NCI-H1930 (cell line): Measurements from ENCODE around the gene CALU.

Experiments used
- DNase-seq, 2 experiments: peaks; one replicate each; lab custom pipeline; 2025; lab: John Stamatoyannopoulos, UW

Gene CALU

GRCh38 chr7:128788446-128789412, 49.6 kb downstream of the CALU start:
- DNase-seq = no peak

- DNase-seq = no peak
These were observed 51.3 kb downstream of the CALU start for GRCh38 chr7:128790315-128791041.

- peak; percentile 63 to 71 for DNase-seq
These were observed 52.2 kb downstream of the CALU start, which contains the start of gene CCDC136 for GRCh38 chr7:128791121-128791971. Gene CCDC136, plus strand, starts transcription at chr7:128791968. Its CDS starts 444 bp downstream, at chr7:128792412.

GRCh38 chr7:128791972-128792327, 52.8 kb downstream of the CALU start:
- DNase-seq = no peak

DNA sequence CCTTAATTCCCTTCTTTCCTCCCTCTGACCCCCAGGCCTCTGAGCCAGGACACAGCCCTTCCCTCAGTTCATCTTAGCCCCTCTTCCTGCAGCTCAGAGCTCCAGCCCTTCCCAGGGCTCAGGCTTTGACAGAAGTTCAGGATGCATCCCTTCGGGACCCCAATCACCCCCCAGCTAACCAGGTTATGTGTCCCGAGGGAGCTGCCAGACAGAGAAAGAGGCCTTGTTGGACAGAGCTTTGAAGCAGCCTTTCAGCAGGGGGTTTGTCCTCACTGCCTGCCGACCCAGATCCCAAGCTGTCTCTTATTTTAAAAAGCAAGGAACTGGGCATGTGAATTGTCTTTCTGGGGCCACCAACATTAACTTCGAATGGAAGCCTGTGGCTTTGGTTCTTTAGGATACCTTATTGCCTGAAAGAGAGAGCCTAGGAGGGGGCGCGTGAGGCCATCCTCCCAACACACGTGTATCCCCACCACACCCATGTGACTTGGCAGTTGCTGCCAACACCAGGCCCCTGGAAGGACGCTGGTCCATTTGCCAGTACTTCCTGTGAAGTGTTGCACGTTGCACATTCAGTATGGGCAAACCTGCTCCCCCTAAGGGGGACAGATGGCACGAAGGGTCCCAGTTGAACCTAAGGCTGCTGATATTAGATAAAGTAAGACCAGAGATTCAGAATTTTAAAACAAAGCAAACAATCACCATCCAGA, 53.5 kb downstream of the CALU start:
- DNase-seq = no peak

DNA sequence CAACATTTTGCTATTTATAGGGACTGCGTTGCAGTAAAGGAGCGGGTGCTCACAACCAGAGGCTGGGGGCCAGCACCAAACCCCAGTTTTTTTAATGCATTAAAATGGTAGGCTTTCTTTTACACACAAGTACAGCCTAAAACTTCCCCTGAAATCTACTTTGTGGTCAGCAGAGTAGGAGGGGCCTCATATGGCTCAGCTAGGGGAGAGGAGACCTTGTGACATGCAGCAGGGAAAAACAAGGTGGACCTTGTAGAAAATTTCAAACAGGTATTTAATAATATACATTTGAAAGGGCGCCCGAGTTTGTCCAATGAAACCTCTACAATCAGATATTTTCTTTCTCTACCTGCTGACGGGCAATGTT, 54.0 kb downstream of the CALU start:
- no peak for DNase-seq

DNA sequence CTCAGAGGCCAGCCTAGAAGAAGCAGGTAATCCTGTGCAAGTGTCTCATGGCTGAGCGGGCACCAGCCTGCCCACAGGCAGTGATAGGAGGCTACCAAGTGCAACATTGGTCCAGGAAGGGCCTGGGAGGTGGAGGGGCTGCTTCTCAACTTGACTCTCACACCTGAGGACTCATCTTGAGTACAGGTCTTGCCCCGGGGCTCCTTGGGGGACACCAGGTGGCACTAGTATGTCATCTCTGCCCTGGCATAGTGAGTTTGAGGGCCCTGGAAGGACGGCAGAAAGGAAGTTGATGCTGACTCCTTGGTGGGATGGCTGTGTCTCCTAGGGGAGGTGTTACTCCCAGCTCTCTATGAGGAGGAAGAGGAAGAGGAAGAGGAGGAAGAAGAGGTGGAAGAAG, 54.9 kb downstream of the CALU start:
- DNase-seq = no peak

DNA sequence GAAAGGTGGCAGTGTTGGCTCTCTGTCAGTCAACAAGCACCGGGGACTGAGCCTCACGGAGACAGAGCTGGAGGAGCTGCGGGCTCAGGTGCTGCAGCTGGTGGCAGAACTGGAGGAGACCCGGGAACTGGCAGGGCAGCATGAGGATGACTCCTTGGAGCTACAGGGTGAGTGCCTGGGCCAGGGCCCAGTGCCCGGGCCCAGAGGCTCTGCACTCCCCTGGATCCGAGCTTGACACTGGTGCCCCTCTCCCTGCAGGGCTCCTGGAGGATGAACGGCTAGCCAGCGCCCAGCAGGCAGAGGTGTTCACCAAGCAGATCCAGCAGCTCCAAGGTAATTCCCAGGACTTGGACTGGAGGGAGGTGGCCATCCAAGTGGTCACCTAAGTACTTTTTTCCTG, 55.3 kb downstream of the CALU start:
- no peak for DNase-seq

- no peak for DNase-seq
These were observed 56.0 kb downstream of the CALU start for GRCh38 chr7:128795129-128795528.

GRCh38 chr7:128796327-128796726, 57.2 kb downstream of the CALU start:
- no peak for DNase-seq

DNA sequence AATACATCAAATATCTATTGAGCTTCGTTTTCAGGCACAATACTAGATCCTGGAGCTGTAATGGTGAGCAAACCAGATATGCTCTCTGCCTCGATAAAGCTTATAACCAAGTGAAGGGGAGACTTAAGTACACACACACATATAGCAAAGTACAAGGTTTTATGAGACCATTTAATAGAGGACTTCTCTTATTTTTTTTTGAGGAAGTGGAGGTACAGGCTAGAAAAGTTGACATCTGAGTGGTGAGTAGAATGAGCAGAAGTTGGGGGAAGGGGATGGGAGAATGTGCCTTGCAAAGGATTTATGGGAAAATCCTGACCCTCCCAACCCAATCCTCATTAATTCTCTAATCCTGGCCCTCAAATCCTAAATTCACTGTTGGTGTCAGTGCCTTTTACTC, 60.3 kb downstream of the CALU start:
- no peak for DNase-seq

DNA sequence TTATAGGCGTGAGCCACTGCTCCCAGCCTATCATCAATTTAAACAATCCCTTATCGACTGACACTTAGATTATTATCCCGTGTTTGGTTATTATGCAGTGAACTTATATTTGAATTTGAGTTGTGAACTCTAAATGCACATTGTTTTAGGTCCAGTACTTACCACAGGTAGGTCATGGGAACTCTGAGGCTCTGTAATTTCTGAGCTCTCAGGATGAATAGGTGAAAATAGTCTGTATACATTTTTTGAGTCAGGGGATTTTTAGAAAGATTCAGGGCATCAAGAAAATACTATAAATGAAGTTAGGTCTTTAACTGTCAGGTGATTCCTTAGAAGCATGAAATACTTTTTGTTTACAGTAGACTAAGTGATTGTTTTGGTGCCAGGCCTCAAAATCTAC, 61.4 kb downstream of the CALU start:
- DNase-seq = no peak

GRCh38 chr7:128801003-128801402, 61.8 kb downstream of the CALU start:
- DNase-seq = no peak

- no peak for DNase-seq
These were observed 62.7 kb downstream of the CALU start for GRCh38 chr7:128801667-128802418.

DNA sequence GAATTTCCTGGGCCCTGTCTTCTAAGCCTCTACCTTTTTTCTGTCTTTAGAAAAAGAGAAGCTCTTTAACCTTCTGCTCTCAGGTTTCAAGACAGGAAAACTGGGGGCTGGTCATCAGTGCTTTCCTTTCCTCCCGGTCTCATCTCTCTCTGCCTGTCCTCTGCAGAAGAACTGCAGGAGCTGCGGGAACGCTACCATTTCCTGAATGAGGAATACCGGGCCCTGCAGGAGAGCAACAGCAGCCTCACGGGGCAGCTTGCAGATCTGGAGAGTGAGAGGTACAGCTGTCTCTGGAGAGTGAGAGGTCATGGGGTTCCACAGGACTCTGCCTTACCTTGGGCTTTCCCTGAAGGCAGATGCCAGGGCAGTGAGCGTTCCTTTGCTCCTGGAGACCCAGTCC, 65.3 kb downstream of the CALU start:
- no peak for DNase-seq

GRCh38 chr7:128805225-128805624, 66.1 kb downstream of the CALU start:
- no peak for DNase-seq

- no peak for DNase-seq
These were observed 68.0 kb downstream of the CALU start for GRCh38 chr7:128807191-128807590.

- no peak for DNase-seq
These were observed 70.2 kb downstream of the CALU start for GRCh38 chr7:128809363-128809762.

DNA sequence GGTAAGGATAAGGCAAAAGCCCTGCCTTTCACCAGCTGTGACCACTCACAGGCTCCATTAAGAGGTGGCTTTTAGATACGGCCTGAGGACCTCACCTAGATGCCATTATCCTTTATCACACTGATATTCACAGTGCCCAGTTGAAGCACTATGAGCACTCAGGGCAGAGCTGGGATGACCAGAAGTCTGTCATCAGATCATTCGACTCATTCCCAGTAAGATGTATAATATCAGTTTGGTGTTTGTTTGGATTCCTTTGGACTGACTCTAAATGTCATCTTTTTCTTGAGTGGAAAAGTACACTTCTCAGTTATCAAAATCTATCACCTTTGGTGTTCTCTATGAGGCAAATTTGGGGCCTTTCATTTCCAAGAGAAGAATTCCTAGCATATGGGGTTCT, 71.3 kb downstream of the CALU start:
- DNase-seq = no peak

GRCh38 chr7:128810997-128811396, 71.8 kb downstream of the CALU start:
- no peak for DNase-seq
